Measurements from ENCODE around the gene TMEM109. TPM values are rescaled to one million over a fixed set of nuclear protein-coding genes. Genes with fewer than 3 reads are reported as not detected.

Gene TMEM109
- total and polyA plus RNA-seq, 2 of the 13 experiments (the other 11 are each of a cell fraction or from before 2014, with no cell fraction given), result 7.7 to 18.0 TPM

DNA sequence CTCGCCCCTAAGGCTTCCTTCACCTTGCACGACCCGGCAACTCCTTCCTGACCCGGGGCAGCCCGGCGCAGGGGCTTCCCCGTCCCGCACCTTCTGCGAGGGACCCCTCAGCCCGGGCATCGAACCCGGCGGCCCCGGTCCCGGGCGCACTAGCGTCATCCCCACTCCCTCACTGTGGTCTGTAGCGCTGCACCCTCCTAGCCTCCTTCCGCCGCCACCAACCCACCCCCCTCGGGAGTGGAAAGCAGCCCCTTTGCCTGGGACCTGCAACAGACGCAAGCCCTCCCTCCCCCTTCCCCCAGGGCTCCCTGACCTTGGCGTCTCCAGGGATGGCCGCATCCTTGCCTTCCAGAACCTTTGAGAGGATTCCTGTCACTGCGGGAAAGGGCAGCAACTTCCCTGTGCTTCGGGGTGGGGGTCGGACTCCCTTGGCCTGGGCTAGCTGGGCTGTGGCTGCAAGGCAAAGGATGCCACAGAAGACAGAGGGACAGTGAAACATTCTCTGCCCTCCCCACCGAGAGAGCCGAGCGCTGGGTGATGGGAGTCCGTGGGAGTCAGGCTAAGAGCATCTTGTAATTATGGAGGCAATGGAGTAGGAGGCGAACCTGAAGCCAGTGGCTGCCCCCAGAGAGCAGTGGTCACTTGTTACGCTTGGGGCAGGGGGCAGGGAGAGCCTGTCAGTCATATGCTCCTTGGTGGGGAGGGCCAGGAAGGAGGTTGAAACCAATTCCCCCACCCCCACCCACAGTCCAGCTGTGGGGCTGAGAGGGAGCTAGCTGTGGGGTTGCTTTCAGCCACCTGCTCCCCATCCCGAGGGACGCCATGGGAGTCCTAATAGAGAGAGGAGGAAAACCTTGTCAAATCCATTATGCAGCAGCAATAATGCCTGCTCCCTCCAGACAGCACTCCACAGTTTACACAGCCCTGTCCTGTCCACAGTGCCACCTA, 11.2 kb downstream of the TMEM109 start (continued):
- TF ChIP-seq ZNF577 (CRISPR knock-in tag; IDR thresholded peaks at IDR 0.05; ENCODE audit: borderline replicate concordance, low read depth) (no peak), NR1H2 (CRISPR knock-in tag; IDR thresholded peaks at IDR 0.05; ENCODE audit: borderline replicate concordance, low read depth) (no peak), RBM39 (IDR thresholded peaks at IDR 0.05; ENCODE audit: low read depth, low read length, poor library complexity, severe bottlenecking) (peak; percentile 29), NFYC (CRISPR knock-in tag; IDR thresholded peaks at IDR 0.05) (no peak)
- TF ChIP-seq, protein P1, sequence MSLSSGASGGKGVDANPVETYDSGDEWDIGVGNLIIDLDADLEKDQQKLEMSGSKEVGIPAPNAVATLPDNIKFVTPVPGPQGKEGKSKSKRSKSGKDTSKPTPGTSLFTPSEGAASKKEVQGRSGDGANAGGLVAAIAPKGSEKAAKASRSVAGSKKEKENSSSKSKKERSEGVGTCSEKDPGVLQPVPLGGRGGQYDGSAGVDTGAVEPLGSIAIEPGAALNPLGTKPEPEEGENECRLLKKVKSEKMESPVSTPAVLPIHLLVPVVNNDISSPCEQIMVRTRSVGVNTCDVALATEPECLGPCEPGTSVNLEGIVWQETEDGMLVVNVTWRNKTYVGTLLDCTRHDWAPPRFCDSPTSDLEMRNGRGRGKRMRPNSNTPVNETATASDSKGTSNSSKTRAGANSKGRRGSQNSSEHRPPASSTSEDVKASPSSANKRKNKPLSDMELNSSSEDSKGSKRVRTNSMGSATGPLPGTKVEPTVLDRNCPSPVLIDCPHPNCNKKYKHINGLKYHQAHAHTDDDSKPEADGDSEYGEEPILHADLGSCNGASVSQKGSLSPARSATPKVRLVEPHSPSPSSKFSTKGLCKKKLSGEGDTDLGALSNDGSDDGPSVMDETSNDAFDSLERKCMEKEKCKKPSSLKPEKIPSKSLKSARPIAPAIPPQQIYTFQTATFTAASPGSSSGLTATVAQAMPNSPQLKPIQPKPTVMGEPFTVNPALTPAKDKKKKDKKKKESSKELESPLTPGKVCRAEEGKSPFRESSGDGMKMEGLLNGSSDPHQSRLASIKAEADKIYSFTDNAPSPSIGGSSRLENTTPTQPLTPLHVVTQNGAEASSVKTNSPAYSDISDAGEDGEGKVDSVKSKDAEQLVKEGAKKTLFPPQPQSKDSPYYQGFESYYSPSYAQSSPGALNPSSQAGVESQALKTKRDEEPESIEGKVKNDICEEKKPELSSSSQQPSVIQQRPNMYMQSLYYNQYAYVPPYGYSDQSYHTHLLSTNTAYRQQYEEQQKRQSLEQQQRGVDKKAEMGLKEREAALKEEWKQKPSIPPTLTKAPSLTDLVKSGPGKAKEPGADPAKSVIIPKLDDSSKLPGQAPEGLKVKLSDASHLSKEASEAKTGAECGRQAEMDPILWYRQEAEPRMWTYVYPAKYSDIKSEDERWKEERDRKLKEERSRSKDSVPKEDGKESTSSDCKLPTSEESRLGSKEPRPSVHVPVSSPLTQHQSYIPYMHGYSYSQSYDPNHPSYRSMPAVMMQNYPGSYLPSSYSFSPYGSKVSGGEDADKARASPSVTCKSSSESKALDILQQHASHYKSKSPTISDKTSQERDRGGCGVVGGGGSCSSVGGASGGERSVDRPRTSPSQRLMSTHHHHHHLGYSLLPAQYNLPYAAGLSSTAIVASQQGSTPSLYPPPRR (CRISPR knock-in tag; IDR thresholded peaks at IDR 0.05; ENCODE audit: borderline replicate concordance), result no peak

DNA sequence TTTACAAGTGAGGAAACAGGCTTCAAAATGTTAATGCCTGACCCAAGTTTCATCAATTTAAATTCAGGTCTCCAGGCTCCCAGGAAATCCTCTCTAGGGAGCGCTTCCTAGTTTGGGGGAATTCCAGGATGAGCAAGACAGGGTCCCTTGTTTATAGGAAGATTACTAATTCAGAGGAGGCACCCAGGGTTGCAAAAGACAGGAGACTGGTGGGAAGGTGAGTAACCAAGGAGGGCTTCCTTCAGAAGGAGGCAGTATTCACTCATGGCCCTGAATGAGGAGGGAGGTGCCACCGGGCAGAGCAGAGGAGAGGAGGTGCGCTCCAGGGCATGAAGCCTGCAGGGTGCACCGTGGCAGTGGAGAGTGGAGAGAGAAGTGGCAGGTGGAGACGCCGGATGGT, 11.9 kb downstream of the TMEM109 start:
- no peaks in the 10 kb centered on the region for H4K20me1 ChIP-seq (ENCODE audit: insufficient read depth, low read length)
- in situ Hi-C loops (cut with HindIII; ENCODE audit: extremely low pct_ligation_motif_present, low pct_unique_long_range_greater_than_20kb), result no loop called here
- peak overlapping the region; percentile 92; the same call in 1 of the 2 replicates for H3K4me2 ChIP-seq (ENCODE audit: low read depth, low read length)
- peaks cover 32% of the 10 kb centered on the region for H3K4me1 ChIP-seq (ENCODE audit: insufficient read depth, low read length)
- H3K9me3 ChIP-seq (ENCODE audit: low read length), result no peaks in the 10 kb centered on the region
- H3K9ac ChIP-seq (ENCODE audit: insufficient read depth, low read depth, low read length), result no peak overlapping the region
- no peak for ATAC-seq
- intact Hi-C loops (cut with micrococcal nuclease; ENCODE audit: unreplicated experiment), result no loop called here
- 91% methylated on average over 6 of the region's 6 CpGs for WGBS (ENCODE audit: low lambda C conversion rate)
- H3K36me3 ChIP-seq (replicated peaks in 1 of 2; ENCODE audit: control insufficient read depth in 1 of 2, insufficient read depth in 2 of 2, low read length in 2 of 2), result peaks cover 0 to 2% of the 10 kb centered on the region in 2 experiments; a peak in 2 of 5 replicates
- H3K79me2 ChIP-seq (ENCODE audit: insufficient read depth, low read length), result no peaks in the 10 kb centered on the region
- H3K27me3 ChIP-seq (ENCODE audit: control insufficient read depth in 1 of 2, insufficient read depth in 2 of 2, low read length in 2 of 2), result no peaks in the 10 kb centered on the region; a peak in 1 of 5 replicates
- ChIA-PET CTCF (ENCODE audit: low intra/inter-chr PET ratio, low total read pairs) (no interaction called here), POLR2A (no interaction called here)
- H2AFZ ChIP-seq (ENCODE audit: low read length), result no peak overlapping the region
- FAIRE-seq, result no peak
- DNase-seq (ENCODE audit: low spot score), result no peak
- H3K4me3 ChIP-seq (replicated peaks in 1 of 3; ENCODE audit: insufficient read depth in 1 of 3, low read depth in 2 of 3, low read length in 3 of 3), result peak overlapping the region in 1 of 3 experiments; percentile 22; a peak in 2 of 6 replicates
- no peak overlapping the region for H3K27ac ChIP-seq (ENCODE audit: extremely low read length, insufficient read depth, low read length)
- TSS peak; percentile 54 for BruUV-seq (replicated peaks)
- no peak for TF ChIP-seq RFXANK (CRISPR knock-in tag; IDR thresholded peaks at IDR 0.05)
- TF ChIP-seq SPEN (CRISPR knock-in tag; IDR thresholded peaks at IDR 0.05; ENCODE audit: low read depth), result no peak
- no peak for TF ChIP-seq ZSCAN29 (CRISPR knock-in tag; conservative IDR thresholded peaks at IDR 0.05)
- TF ChIP-seq ETV5 (CRISPR knock-in tag; IDR thresholded peaks at IDR 0.05; ENCODE audit: borderline replicate concordance), result no peak
- TF ChIP-seq, protein P2, sequence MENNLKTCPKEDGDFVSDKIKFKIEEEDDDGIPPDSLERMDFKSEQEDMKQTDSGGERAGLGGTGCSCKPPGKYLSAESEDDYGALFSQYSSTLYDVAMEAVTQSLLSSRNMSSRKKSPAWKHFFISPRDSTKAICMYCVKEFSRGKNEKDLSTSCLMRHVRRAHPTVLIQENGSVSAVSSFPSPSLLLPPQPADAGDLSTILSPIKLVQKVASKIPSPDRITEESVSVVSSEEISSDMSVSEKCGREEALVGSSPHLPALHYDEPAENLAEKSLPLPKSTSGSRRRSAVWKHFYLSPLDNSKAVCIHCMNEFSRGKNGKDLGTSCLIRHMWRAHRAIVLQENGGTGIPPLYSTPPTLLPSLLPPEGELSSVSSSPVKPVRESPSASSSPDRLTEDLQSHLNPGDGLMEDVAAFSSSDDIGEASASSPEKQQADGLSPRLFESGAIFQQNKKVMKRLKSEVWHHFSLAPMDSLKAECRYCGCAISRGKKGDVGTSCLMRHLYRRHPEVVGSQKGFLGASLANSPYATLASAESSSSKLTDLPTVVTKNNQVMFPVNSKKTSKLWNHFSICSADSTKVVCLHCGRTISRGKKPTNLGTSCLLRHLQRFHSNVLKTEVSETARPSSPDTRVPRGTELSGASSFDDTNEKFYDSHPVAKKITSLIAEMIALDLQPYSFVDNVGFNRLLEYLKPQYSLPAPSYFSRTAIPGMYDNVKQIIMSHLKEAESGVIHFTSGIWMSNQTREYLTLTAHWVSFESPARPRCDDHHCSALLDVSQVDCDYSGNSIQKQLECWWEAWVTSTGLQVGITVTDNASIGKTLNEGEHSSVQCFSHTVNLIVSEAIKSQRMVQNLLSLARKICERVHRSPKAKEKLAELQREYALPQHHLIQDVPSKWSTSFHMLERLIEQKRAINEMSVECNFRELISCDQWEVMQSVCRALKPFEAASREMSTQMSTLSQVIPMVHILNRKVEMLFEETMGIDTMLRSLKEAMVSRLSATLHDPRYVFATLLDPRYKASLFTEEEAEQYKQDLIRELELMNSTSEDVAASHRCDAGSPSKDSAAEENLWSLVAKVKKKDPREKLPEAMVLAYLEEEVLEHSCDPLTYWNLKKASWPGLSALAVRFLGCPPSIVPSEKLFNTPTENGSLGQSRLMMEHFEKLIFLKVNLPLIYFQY (CRISPR knock-in tag; IDR thresholded peaks at IDR 0.05; ENCODE audit: borderline replicate concordance), result no peak
- TF ChIP-seq, protein P3, sequence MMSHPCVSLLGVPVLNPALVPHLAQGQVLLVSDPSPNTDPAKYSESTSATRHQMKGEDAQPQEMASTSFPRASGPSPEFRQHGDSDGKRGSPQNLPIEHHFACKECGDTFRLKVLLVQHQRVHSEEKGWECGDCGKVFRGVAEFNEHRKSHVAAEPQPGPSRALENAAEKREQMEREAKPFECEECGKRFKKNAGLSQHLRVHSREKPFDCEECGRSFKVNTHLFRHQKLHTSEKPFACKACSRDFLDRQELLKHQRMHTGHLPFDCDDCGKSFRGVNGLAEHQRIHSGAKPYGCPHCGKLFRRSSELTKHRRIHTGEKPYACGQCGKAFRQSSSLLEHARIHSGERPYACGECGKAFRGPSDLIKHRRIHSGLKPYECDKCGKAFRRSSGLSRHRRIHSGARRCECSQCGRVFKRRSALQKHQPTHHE (CRISPR knock-in tag; IDR thresholded peaks at IDR 0.05; ENCODE audit: borderline replicate concordance), result no peak
